Body of pancreas (tissue), 4 donors: ENCODE data around the gene MAP2K7.

Experiments used
- POLR2A ChIP-seq, 3 donors: fragments of 450-650 bp; IDR thresholded peaks; one replicate each; pipeline ENCODE4 v1.6.1; 2016; ENCODE audit warnings: antibody characterized with exemption in 3 of 3, mild to moderate bottlenecking in 2 of 3
- TF ChIP-seq, protein P1 (sequence below), 7 experiments: fragments of 450-650 bp in 4 of 7; fragments of 200-600 bp in 3 of 7; sonication (generic) in 3 of 7; IDR thresholded peaks; one replicate each; pipeline ENCODE4 v1.5.1; 2016 to 2019; ENCODE audit warnings: antibody characterized with exemption in 7 of 7

GRCh38 chr19:7926727-7927604, 23.3 kb downstream of the MAP2K7 start:
- TF ChIP-seq, protein P1, sequence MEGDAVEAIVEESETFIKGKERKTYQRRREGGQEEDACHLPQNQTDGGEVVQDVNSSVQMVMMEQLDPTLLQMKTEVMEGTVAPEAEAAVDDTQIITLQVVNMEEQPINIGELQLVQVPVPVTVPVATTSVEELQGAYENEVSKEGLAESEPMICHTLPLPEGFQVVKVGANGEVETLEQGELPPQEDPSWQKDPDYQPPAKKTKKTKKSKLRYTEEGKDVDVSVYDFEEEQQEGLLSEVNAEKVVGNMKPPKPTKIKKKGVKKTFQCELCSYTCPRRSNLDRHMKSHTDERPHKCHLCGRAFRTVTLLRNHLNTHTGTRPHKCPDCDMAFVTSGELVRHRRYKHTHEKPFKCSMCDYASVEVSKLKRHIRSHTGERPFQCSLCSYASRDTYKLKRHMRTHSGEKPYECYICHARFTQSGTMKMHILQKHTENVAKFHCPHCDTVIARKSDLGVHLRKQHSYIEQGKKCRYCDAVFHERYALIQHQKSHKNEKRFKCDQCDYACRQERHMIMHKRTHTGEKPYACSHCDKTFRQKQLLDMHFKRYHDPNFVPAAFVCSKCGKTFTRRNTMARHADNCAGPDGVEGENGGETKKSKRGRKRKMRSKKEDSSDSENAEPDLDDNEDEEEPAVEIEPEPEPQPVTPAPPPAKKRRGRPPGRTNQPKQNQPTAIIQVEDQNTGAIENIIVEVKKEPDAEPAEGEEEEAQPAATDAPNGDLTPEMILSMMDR (IDR thresholded peaks at IDR 0.05) = no peak
- no peak for TF ChIP-seq POLR2A (IDR thresholded peaks at IDR 0.05)
